ENCODE data around the gene PACRG.

PACRG gene

DNA sequence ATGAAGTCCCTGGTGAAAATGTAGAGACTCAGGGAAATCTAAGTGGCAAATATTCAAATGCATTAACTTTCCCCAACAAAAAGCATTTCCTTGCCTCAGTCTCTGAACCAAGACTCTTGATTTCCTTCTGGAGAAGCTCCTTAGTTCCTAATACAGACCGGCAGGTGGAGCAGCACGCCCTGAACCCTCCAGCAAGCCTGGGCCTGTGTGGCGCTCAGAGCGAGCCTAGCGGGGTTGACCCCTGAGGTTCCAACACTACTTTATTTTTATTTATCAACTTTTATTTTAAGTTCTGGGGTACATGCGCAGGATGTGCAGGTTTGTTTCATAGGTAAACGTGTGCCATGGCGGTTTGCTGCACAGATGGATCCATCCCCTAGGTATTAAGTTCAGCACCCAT lies 50.8 kb downstream of the PACRG start:
- DNase-seq (ENCODE audit: low read depth in 2 of 2), result no peak

DNA sequence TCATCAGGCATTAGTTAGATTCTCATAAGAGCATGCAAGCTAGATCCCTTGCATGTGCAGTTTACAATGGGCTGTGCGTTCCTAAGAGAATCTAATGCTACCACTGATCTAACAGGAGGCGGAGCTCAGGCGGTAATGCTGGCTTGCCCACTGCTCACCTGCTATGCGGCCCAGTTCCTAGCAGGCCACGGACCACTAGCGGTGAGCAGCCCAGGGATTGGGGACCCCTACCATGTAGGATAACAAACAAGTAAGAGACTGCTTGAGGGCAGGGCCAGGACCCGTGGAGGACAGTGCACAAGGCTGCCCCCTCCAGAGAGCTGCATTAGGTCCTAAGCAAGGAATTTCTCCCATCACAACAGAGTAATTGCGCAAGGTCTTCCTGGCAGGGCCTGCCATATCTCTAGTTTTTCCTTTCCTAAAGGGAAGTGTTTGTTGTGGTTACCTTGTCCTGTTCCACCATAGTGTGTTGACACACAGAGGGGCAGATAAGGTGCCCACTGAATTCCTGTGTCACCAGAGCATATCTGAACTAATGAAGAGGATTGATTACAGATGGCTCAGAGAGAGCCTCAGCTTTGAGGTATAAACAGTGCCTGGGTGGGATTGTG lies 58.0 kb downstream of the PACRG start:
- no peak for DNase-seq (ENCODE audit: low read depth in 2 of 2)

DNA sequence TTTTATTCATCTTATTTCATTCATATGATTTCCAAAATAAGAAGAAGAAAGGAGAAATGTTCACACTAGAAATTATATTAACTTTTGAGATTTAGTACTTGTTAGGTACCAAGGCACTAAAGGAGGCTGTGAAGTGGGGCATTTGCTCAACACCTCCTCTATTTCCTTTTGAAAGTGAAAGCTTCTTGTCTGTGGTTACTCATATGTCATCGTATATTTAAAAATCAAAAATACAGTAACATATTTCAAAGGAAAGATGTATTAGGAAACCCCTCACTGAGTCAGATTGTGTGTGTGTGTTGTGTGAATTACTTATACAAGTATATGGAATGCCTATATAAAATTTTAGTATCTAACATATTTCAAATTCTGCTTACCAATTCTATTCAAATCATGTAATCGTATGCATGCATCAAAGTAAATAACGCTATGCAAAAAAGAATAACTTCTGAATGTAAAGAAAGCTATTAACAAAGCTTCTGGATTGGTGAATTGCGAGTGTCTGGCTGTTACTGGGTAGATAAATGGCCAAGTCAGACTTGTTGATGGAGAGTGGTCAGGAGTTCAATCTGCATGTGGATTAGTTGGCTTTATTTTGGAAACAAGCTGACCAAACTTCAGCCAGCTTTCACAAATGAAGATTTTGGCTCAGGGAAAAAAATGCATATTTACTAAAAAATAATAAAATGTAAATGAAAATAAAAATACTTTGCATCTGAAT lies 70.9 kb downstream of the PACRG start:
- DNase-seq (ENCODE audit: low read depth in 2 of 2), result no peak

DNA sequence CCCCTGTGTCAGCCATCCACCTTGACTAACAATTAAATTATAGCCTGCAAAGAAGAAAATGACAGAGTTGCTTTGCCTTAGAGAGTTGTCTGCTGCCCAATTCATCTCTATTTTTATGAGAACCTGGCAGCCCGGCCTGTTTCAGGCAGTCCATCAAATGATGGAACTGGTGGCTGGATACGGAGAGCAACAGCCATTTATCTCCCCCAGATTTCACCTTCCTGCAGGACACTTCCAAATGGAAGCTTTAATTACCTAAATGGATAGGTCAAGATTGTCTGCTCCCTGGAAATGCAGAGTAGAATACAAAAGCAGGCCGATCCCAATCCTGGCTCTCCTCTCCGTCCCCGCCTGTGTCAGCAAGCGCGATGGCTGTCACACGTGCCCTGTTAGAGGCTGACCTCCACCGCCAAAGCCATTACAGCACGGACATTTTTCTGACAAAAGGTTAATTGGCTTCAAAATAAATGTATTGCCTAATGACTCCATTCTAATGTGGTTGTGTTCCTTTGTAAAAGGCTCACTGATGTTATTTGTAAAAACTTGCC lies 86.7 kb downstream of the PACRG start:
- no peak for DNase-seq (ENCODE audit: low read depth in 2 of 2)

DNA sequence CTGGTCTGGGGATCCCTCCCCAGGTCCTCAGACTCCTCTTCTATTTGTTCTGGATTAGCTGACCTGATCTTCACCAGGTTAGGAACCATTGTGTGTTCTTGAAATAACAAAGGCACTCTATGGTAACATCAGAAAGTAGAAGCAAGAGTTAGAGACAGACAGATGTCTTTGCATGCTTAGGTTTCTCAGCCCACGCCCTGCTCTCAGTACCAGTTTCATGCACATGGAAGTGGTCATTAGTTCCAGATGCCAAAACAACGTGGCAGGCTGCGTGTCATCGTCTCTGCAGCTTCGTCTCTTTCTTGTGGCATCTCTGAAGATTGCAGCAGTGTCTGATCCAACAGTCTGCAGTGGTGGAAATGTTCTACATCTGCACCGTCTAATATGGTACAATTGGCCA lies 89.4 kb downstream of the PACRG start:
- DNase-seq (ENCODE audit: low read depth in 2 of 2), result no peak

DNA sequence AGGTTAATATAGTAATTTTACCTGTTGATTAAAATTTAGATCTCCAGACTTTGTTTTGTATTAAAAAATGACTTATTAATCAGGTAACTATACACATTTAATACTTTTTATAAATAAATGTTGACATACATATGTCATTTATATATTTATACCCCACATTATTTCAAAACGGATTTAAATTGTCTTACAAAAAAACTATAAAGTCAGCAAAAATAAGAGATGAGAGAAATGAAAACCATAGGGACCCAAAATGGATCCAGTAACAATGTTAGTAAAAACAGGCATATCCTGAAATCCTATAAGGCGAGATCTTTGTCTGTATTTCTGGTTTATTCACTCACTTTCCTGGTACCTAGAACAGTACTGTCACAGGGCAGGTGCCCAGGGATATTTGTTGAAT lies 91.5 kb downstream of the PACRG start:
- no peak for DNase-seq (ENCODE audit: low read depth in 2 of 2)

DNA sequence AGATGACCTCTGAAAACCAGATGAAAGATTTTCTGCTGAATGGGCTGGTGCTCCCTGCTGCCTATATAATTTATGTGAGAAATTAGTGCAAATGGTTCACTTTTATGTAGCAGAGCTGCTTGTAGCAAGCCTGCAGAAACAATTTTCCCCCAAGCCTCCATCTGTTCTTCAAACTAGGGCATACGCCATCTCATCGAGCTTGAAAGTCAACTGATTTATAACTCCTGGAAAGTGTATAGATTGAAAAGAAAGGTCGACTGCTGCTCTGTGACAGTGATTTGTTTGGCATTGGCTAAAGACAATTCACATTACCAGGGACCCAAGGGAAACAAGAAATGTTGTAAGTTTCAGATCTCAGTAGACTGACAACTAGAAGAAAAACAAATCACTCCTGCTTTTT lies 93.3 kb downstream of the PACRG start:
- no peak for DNase-seq (ENCODE audit: low read depth in 2 of 2)

DNA sequence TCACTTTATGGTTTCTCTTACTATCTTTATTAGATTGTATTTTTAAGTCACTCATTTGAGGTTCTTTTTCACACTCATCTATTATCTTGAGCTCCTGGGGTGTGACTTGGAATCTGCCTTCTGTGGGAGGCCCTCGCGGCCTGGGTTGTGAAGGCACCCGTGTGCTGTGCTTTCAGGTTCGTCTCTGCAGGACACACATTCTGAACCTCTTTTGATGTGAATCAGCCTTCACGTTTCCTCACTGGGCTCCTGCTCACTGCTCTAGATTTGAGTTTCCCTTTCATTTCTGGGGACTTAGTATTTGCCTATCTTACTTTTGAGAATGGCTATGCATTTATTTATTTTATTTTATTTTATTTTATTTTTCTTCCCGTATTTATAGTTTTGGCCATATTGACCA lies 97.8 kb downstream of the PACRG start:
- no peak for DNase-seq (ENCODE audit: low read depth in 2 of 2)

DNA sequence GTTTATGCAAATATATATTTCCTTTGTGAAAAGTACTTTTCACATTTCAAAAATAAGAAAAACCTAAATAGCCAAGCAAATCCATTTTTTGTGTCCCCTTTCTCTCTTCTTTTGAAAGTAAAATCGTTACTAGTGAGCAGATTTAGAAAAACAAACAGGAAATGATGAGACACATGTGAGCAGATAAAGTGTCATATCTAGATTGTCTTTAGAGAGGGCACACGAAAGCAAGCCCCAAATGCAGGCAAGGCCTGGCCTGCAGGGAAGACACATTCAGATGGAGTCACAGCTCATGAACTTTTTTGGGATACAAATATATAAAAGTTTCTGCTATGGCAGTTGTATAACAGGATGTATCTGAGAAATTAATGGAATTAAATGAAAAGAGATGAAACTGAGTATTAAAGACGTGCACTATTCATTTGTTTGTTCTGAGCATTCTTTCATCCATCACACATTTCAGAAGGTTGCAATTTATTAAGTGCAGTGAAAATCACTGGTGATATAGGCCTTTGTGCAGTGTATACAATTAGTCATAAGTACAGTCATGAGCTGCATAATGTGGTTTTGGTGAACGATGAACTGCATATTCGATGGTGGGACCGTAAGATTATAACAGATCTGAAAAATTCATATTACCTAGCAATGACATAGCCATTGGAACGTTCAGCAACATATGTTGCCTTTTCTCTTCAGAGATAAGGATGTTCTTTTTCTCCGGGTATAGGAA lies 101.4 kb downstream of the PACRG start:
- DNase-seq (ENCODE audit: low read depth in 2 of 2), result no peak

DNA sequence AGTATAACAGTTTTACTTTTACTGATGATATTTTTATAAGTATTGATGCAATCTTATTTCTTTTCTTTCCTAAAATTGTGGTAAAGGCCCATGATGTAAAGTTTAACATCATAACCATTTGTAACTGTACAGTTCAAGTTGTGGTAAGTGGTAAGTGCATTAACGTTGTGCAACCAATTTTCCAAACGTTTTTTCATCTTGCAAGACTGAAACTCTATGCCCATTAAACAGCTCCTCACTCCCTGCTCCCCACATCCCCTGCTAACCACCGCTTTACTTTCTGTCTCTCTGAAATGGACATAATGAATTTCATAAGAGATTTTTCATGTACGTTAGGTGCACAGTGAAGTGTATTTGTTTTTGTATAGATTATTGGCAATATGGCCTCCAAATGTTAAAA lies 106.0 kb downstream of the PACRG start:
- no peak for DNase-seq (ENCODE audit: low read depth in 2 of 2)

DNA sequence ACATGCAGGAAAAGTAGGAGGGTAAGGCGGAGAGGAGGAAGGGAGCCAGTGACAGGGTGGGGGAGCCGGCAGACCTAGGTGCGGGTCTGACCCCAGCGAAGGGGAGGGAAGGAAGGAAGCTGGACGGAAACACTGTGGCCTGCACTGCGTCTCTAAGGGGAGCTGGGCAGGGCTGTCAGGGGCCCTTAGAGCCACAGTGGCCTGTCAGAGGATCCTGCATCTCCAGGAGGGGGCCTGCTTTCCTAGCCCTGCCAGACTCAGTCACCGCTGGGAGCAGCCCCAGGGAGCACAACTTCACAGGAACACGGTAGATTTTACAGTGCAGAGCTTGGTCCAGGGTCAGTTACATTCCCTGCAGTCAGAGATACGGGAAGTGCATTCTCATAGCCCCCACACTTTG lies 118.2 kb downstream of the PACRG start:
- DNase-seq (ENCODE audit: low read depth in 2 of 2), result no peak

DNA sequence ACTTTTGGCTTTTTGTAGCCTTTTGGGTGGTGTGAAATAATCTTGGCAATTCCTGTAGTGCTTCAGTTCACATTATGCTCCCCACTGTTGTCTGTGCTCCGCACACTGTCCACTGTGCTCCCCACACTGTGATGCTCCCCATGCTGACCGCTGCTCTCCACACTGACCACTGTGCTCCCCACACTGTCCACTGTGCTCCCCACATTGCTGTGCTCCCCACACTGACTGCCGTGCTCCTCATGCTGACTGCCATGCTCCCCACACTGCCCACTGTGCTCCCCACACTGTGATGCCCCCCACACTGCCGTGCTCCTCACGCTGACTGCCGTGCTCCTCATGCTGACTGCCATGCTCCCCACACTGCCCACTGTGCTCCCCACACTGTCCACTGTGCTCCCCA lies 118.9 kb downstream of the PACRG start:
- DNase-seq (ENCODE audit: low read depth in 2 of 2), result no peak

DNA sequence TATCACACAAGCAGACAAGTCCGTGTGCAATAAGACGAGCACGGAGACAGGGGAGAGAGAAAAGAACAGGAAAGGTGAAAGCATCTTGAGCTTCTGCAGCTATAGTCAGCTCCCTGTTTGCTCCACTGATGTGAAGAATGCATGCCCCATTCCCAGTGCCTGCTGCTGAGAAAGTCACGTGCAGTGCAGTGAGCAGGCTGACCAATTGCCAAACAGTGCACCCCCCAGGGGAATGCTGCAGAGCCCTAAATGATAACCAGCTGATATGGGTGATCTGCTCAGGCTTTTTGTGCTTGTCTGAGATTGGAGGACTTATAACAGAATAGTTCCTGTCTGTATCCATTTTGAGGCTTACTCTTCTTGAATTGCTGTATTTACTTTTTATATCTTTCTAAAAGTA lies 121.5 kb downstream of the PACRG start:
- no peak for DNase-seq (ENCODE audit: low read depth in 2 of 2)

DNA sequence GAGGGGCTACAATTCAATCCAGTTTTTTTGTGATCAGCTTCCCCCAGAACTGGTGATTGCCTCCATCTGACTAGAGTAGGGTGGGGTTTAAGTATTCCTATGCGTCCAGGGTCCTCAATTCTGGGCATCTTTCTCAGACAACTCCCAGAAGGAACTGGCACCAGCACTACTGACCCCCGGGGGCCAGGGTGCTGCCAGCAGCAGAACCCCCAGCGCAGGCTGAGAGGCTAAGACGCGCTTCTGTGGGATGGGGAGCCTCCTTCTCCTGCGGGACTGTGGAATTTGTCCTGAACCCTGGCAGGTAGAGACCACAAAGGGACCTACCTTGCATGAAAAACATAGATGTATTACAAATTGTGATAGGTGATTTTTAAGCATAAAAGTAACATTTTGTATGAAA lies 124.4 kb downstream of the PACRG start:
- no peak for DNase-seq (ENCODE audit: low read depth in 2 of 2)

DNA sequence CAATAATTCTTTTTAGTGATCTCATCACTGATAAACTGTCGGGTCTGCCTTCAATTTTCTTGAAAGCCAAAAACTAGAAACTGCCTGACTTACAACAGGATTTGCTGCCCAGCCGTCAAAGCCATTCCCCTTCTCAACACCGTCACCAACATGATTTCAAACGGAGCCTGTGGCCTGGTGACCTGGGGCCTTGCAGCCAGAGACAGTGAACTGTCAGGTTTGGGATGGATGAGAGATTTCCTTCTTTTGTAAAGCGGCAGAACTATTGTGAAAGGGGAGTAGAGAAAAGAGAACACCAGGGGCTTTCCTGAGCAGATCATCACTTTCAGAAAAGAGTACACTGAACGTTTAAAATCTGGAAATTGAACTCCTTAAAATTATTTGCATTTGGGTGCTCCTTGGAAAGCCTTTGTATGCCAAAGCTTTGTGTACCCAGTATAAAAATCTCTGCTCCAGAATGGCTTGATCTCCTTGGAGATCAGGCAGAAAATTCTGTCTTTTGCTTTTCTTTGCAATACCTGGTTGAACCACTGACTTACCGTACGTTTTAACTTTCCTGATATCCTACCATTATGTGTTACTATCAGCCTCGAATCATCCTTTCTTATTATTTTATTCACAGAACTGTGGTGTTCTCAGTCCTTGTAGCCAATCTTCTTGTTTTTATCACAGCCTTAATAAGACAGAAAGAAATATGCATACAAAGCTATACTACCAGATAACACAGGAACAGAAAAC lies 125.2 kb downstream of the PACRG start:
- no peak for DNase-seq (ENCODE audit: low read depth in 2 of 2)

DNA sequence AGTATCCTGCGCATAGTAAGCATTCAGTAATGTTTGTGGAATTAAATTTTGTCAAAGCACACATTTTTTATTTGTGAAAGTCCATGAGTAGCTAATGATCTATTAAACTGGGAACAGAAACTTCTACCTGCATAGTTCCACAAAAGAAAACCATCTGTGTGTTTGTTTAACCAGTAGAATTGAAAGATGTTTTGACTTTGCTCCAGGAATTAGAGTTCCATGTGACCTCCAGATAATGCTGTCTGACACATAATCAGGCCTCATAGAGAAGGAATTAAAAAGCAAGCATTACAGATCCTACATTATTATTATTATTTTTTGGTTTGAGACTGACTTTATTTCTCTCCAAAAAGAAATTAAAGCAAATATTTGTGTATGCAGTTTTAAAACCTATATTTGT lies 126.5 kb downstream of the PACRG start:
- DNase-seq (ENCODE audit: low read depth in 2 of 2), result no peak

DNA sequence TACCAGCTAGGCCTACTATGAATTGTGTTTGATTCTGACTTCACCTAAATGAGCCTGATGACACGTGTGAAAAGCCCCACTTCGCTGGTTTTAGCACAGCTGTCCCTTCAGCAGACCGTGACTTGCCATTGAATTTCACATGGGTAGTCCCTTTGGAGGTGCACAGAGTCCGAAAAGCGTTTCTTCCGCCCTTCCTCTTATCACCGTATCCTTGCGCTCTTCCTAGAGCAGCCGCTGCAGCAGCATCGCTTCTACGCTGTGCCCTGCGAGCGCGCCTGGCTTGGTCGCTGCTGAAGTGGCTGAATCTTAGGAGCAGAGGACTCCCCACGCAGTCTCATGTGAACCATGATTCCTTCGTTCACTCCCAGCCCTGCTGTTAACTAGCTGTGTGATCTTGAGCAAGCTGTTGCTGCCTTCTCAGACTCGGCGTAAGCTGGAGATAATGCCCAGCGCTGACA lies 127.0 kb downstream of the PACRG start:
- no peak for DNase-seq (ENCODE audit: low read depth in 2 of 2)

DNA sequence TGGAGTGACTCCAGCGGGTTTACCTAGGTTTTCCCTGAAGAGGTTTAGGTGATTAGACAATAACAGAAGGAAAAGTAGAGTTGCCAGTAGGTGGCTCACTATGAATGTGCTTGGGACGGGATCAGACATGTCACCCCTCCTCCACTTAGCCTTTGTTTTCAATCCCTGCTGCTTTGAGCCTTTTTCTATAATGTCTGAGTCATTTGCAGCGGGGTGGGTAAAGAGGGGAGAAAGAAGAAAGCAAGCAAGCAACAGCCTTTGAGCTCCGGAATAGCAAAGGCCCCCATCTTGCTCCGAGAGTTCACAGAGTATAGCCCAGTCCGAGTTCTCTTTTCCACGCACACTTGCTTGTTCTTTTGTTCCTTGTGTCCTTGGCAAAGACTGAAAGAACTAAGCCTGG lies 129.1 kb downstream of the PACRG start:
- DNase-seq (ENCODE audit: low read depth in 2 of 2), result no peak

DNA sequence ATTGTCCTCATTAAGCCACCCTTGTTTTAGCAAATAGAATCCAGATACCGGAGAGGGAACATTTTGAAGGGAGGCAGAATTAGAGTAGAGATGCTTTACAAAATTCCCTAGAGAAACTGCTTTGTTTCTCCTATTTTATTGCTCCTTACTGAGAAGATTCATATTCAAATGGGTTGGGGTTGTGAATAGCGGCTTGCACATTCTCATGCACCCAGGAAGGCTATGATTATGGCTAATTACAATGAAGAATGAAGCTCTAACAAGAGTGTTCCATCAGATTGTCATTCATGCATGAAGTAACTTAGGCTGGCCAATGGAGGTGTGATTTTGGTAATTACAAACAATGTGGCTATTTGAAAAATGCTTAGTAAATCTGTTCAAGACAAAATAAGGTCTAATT lies 129.6 kb downstream of the PACRG start:
- no peak for DNase-seq (ENCODE audit: low read depth in 2 of 2)

DNA sequence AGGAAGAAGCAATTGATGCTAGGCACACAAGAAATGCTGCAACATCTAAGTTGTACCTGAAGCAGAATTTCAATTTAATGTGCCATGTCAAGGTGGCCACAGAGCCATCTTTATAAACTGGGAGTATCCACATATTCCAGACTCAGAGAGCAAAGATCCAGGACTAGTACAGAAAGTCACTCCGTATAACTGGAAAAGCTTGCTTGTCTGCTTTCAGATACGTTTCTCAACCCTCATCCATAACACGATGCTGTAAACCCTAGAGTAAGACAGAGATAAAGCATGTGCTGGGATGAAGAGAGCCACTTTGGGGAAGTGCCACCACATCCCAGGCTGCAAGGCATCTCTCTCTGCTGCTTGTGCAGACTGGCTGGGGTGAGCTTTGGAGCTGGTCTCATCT lies 134.7 kb downstream of the PACRG start:
- no peak for DNase-seq (ENCODE audit: low read depth in 2 of 2)

DNA sequence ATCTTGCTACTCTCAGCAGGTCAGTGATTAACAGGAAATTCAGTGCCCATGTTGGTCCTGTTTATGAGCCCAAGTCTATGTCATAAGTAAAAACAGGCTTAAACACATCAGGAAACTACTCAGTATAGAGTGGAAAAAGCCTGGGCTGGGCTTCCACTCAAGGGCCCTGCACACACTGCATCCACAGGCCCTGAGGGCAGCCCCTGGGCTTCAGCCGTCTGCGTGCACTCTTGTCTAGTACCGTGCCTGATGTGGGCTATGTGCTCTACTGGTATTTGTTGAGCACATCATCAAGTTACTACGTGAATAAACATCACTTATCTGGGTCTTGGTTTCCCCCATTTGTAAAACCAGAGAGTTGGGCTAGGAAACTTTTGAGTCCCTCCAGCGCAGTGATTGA lies 135.2 kb downstream of the PACRG start:
- DNase-seq (ENCODE audit: low read depth in 2 of 2), result no peak

DNA sequence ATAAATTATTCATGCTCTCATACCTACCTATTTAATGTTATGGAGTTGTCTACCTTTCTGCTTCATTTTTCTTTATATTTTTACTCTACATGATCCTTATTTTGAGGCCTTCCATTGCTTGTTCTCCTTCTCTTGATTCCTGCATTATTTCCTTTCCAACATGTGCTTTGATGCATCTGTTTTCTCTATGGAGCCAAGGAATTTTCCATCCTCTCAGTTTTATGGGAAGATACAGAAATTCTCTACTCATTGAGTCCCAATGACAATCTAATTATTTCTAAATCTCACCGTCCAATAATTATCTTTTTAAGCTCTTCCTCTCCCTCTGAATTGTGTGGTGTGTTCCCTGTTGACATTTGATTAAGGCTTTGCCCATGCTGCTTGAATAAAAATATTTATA lies 136.0 kb downstream of the PACRG start:
- DNase-seq (ENCODE audit: low read depth in 2 of 2), result no peak
